Astrocyte (in vitro differentiated cells and primary cell): ENCODE data around the gene CD79A. TPM values are rescaled to one million over a fixed set of nuclear protein-coding genes. Genes with fewer than 3 reads are reported as not detected.
A peak's percentile ranks its signal among the peaks of the same experiment; 100 is the strongest.

ENCODE experiments used
- DNase-seq: peaks from one replicate; pipeline ENCODE4 v3.0.0-alpha.2; 2010; ENCODE audit warnings: low read depth
- FAIRE-seq: peaks from 2 replicates; lab custom pipeline; 2011; peaks lifted over from hg19 to GRCh38; lab: Jason Lieb, UNC
- H2AFZ ChIP-seq: 2 replicates; pipeline ENCODE4 v1.6.0; 2012; ENCODE audit warnings: low read depth, low read length, inconsistent platforms
- H3K27ac ChIP-seq: 2 replicates; pipeline ENCODE4 v1.5.1; 2011; ENCODE audit warnings: low read depth, low read length, inconsistent platforms
- H3K27me3 ChIP-seq: 2 replicates; pipeline ENCODE4 v1.6.0; 2011; ENCODE audit warnings: low read length, inconsistent platforms; ENCODE audit not compliant: insufficient read depth
- H3K36me3 ChIP-seq: 2 replicates; pipeline ENCODE4 v1.5.1; 2011; ENCODE audit warnings: low read length, inconsistent platforms; ENCODE audit not compliant: insufficient read depth
- H3K4me1 ChIP-seq: 2 replicates; pipeline ENCODE4 v1.5.1; 2011; ENCODE audit warnings: low read length, inconsistent platforms; ENCODE audit not compliant: insufficient read depth
- H3K4me2 ChIP-seq: 2 replicates; pipeline ENCODE4 v1.6.0; 2012; ENCODE audit warnings: low read length, inconsistent platforms
- H3K4me3 ChIP-seq: 2 replicates; pipeline ENCODE4 v1.5.1; 2011; ENCODE audit warnings: low read depth, mild to moderate bottlenecking, low read length, inconsistent platforms; ENCODE audit not compliant: insufficient read depth
- H3K79me2 ChIP-seq: 2 replicates; pipeline ENCODE4 v1.6.0; 2012; ENCODE audit warnings: mild to moderate bottlenecking, low read length, inconsistent platforms; ENCODE audit not compliant: insufficient read depth
- H3K9ac ChIP-seq: 2 replicates; pipeline ENCODE4 v1.6.0; 2012; ENCODE audit warnings: mild to moderate bottlenecking, low read length, inconsistent platforms
- H3K9me3 ChIP-seq: 2 replicates; pipeline ENCODE4 v1.5.1; 2012; ENCODE audit warnings: low read depth, mild to moderate bottlenecking, low read length, inconsistent platforms; ENCODE audit not compliant: insufficient read depth
- H4K20me1 ChIP-seq: 2 replicates; pipeline ENCODE4 v1.6.0; 2012; ENCODE audit warnings: low read length, inconsistent platforms; ENCODE audit not compliant: insufficient read depth
- H3K27ac Mint-ChIP-seq: one replicate; pipeline ENCODE4 v1.8.0; 2021; ENCODE audit warnings: mild to moderate bottlenecking, mixed read lengths; ENCODE audit not compliant: unreplicated experiment
- H3K27me3 Mint-ChIP-seq: one replicate; pipeline ENCODE4 v1.8.0; 2021; ENCODE audit warnings: low read depth, mixed read lengths; ENCODE audit not compliant: unreplicated experiment
- H3K36me3 Mint-ChIP-seq: one replicate; pipeline ENCODE4 v1.8.0; 2021; ENCODE audit warnings: low read depth, mixed read lengths; ENCODE audit not compliant: unreplicated experiment
- H3K4me1 Mint-ChIP-seq: one replicate; pipeline ENCODE4 v1.8.0; 2021; ENCODE audit warnings: low read depth, mixed read lengths; ENCODE audit not compliant: unreplicated experiment
- H3K4me3 Mint-ChIP-seq: one replicate; pipeline ENCODE4 v1.8.0; 2021; ENCODE audit warnings: mild to moderate bottlenecking, moderate library complexity, mixed read lengths; ENCODE audit not compliant: unreplicated experiment
- H3K9me3 Mint-ChIP-seq: one replicate; pipeline ENCODE4 v1.8.0; 2021; ENCODE audit warnings: mild to moderate bottlenecking, mixed read lengths; ENCODE audit not compliant: unreplicated experiment
- EZH2 ChIP-seq: IDR thresholded peaks from 2 replicates; pipeline ENCODE4 v1.6.1; 2012; ENCODE audit warnings: mild to moderate bottlenecking, low read length, inconsistent platforms; ENCODE audit not compliant: insufficient read depth
- total RNA-seq: library from RNA; stranded (reverse); gene quantifications from 2 replicates; pipeline ENCODE4 v1.2.1, GENCODE V29; 2021
- TF ChIP-seq, protein P1 (sequence below): IDR thresholded peaks from 2 replicates; pipeline ENCODE4 v1.5.1; 2011; ENCODE audit warnings: low read depth, mild to moderate bottlenecking, inconsistent platforms, low read length, moderate library complexity; ENCODE audit not compliant: insufficient read depth

The CD79A gene
- total RNA-seq, 1 donor from 2014 or later: 0.30 TPM

DNA sequence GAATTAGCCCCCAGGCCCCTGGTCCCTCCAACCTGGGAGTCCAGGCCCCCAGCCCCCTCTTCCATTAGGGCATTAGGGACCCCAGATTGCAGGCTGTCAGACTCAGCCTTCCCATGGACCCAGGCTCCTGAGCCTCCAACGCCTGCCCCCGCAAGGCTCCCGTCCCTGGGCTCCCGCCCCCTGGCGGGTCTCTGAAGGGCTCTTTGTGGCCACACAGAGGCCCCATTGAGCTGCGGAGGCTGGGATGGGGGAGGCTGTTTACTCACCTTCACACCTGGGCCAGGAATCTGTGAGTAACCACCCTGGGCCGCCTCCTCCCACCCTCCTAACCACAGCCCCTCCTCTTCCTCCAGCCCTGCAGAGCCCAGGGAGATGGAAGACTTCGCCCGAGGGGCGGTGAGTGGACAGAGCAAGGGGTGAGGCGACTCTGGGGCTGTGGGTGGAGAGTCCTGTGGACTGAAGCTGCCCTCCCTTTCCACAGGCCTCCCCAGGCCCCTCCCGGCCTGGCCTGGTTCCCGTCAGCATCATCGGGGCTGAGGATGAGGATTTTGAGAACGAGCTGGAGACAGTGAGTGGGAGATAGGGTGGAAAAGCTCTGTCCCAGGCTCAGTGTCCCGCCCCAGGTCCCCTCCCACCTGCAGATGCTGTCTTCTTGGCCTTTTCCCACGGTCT lies 10.8 kb downstream of the CD79A start:
- Mint-ChIP-seq H3K27ac (peak overlapping the region; percentile 35), H3K9me3 (no peaks in the 10 kb centered on the region), H3K4me1 (peaks cover 25% of the 10 kb centered on the region), H3K27me3 (no peaks in the 10 kb centered on the region), H3K4me3 (no peak overlapping the region), H3K36me3 (peaks cover 19% of the 10 kb centered on the region)
- Histone ChIP-seq H3K27me3 (no peaks in the 10 kb centered on the region), H3K4me3 (no peak overlapping the region), H3K4me2 (peak overlapping the region; percentile 63), H3K9ac (peak overlapping the region; percentile 42), H3K4me1 (peaks cover 27% of the 10 kb centered on the region), H2AFZ (no peak overlapping the region), H3K79me2 (peaks cover 63% of the 10 kb centered on the region), H4K20me1 (peaks cover 66% of the 10 kb centered on the region), H3K9me3 (no peaks in the 10 kb centered on the region), H3K27ac (peak overlapping the region; percentile 67), H3K36me3 (peaks cover 10% of the 10 kb centered on the region)
- no peak for TF ChIP-seq EZH2
- TF ChIP-seq, protein P1, sequence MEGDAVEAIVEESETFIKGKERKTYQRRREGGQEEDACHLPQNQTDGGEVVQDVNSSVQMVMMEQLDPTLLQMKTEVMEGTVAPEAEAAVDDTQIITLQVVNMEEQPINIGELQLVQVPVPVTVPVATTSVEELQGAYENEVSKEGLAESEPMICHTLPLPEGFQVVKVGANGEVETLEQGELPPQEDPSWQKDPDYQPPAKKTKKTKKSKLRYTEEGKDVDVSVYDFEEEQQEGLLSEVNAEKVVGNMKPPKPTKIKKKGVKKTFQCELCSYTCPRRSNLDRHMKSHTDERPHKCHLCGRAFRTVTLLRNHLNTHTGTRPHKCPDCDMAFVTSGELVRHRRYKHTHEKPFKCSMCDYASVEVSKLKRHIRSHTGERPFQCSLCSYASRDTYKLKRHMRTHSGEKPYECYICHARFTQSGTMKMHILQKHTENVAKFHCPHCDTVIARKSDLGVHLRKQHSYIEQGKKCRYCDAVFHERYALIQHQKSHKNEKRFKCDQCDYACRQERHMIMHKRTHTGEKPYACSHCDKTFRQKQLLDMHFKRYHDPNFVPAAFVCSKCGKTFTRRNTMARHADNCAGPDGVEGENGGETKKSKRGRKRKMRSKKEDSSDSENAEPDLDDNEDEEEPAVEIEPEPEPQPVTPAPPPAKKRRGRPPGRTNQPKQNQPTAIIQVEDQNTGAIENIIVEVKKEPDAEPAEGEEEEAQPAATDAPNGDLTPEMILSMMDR: peak; percentile 13
- no peak for FAIRE-seq
- DNase-seq: peak; percentile 77

- Mint-ChIP-seq H3K27me3 (no peaks in the 10 kb centered on the region), H3K9me3 (no peaks in the 10 kb centered on the region), H3K4me3 (peak overlapping the region; percentile 40), H3K36me3 (peaks cover 19% of the 10 kb centered on the region), H3K27ac (no peak overlapping the region), H3K4me1 (peaks cover 25% of the 10 kb centered on the region)
- Histone ChIP-seq H3K9ac (no peak overlapping the region), H3K9me3 (no peaks in the 10 kb centered on the region), H2AFZ (no peak overlapping the region), H3K79me2 (peaks cover 63% of the 10 kb centered on the region), H4K20me1 (peaks cover 66% of the 10 kb centered on the region), H3K36me3 (peaks cover 10% of the 10 kb centered on the region), H3K4me3 (no peak overlapping the region), H3K4me1 (peaks cover 27% of the 10 kb centered on the region), H3K27ac (no peak overlapping the region), H3K27me3 (no peaks in the 10 kb centered on the region), H3K4me2 (no peak overlapping the region)
- DNase-seq (no peak), FAIRE-seq (no peak)
- TF ChIP-seq, protein P1: no peak
- no peak for TF ChIP-seq EZH2
These were observed 11.8 kb downstream of the CD79A start for GRCh38 chr19:41888926-41889325.

GRCh38 chr19:41889896-41890295 lies 12.8 kb downstream of the CD79A start:
- no peak for TF ChIP-seq EZH2
- TF ChIP-seq, protein P1: no peak
- peaks cover 65% of the 10 kb centered on the region for H4K20me1 ChIP-seq
- no peaks in the 10 kb centered on the region for H3K9me3 ChIP-seq
- DNase-seq (no peak), FAIRE-seq (no peak)
- no peak overlapping the region for H3K9ac ChIP-seq
- peaks cover 19% of the 10 kb centered on the region for H3K36me3 Mint-ChIP-seq
- peaks cover 10% of the 10 kb centered on the region for H3K36me3 ChIP-seq
- H3K4me1 ChIP-seq: peaks cover 26% of the 10 kb centered on the region
- H2AFZ ChIP-seq: no peak overlapping the region
- H3K27ac Mint-ChIP-seq: no peak overlapping the region
- H3K27me3 ChIP-seq: no peaks in the 10 kb centered on the region
- peaks cover 25% of the 10 kb centered on the region for H3K4me1 Mint-ChIP-seq
- H3K27ac ChIP-seq: no peak overlapping the region
- H3K4me3 ChIP-seq: no peak overlapping the region
- H3K27me3 Mint-ChIP-seq: no peaks in the 10 kb centered on the region
- H3K4me2 ChIP-seq: no peak overlapping the region
- H3K4me3 Mint-ChIP-seq: no peak overlapping the region
- peaks cover 55% of the 10 kb centered on the region for H3K79me2 ChIP-seq
- no peaks in the 10 kb centered on the region for H3K9me3 Mint-ChIP-seq
